MCF 10A (cell line): ENCODE results near the gene ITGB1BP1. TPM values are rescaled to one million over a fixed set of nuclear protein-coding genes. Genes with fewer than 3 reads are reported as not detected.

ENCODE experiments used
- BruUV-seq: library from RNA; stranded (reverse); fragments of 400-500 nt; replicated peaks from 2 replicates; lab custom pipeline; 2021; lab: Mats Ljungman, UMichigan
- CTCF ChIA-PET: fragments of 300-600 bp; sonication (Branson Sonifier 250); formaldehyde crosslinking; extraction: SDS; loops from one replicate; lab custom pipeline; 2021; ENCODE audit warnings: antibody characterized with exemption, inconsistent platforms; lab: Yijun Ruan, JAX
- POLR2A ChIA-PET: fragments of 300-600, 350-650 bp; sonication (Branson Sonifier 250); formaldehyde crosslinking; extraction: SDS; loops from one replicate; lab custom pipeline; 2020; ENCODE audit warnings: antibody characterized with exemption, inconsistent platforms; lab: Yijun Ruan, JAX
- DNase-seq: peaks from one replicate; pipeline ENCODE4 v3.0.0-alpha.2; 2018; ENCODE audit not compliant: unreplicated experiment
- H3K27ac Mint-ChIP-seq: one replicate; pipeline ENCODE4 v1.8.0; 2022; ENCODE audit warnings: mild to moderate bottlenecking, low read depth, mixed read lengths; ENCODE audit not compliant: unreplicated experiment
- H3K27me3 Mint-ChIP-seq: one replicate; pipeline ENCODE4 v1.8.0; 2022; ENCODE audit warnings: mixed read lengths; ENCODE audit not compliant: insufficient read depth, unreplicated experiment
- H3K36me3 Mint-ChIP-seq: one replicate; pipeline ENCODE4 v1.8.0; 2022; ENCODE audit warnings: mild to moderate bottlenecking, moderate library complexity, mixed read lengths; ENCODE audit not compliant: insufficient read depth, unreplicated experiment
- H3K4me1 Mint-ChIP-seq: one replicate; pipeline ENCODE4 v1.8.0; 2022; ENCODE audit warnings: mixed read lengths; ENCODE audit not compliant: insufficient read depth, unreplicated experiment
- H3K4me3 Mint-ChIP-seq: one replicate; pipeline ENCODE4 v1.8.0; 2022; ENCODE audit warnings: mild to moderate bottlenecking, moderate library complexity, mixed read lengths; ENCODE audit not compliant: unreplicated experiment
- H3K9me3 Mint-ChIP-seq: one replicate; pipeline ENCODE4 v1.8.0; 2022; ENCODE audit warnings: mixed read lengths; ENCODE audit not compliant: unreplicated experiment
- CTCF ChIP-seq: fragments of 200-600 bp; IDR thresholded peaks from one replicate; pipeline ENCODE4 v1.8.0; 2022; ENCODE audit warnings: antibody characterized with exemption, mild to moderate bottlenecking; ENCODE audit not compliant: unreplicated experiment
- intact Hi-C: fragments of 100-400 bp; cut with micrococcal nuclease; formaldehyde crosslinking; loops from 2 replicates; pipeline ENCODE4 v1.14.1; 2022
- total RNA-seq: library from RNA; stranded (reverse); gene quantifications from 2 replicates; pipeline ENCODE4 v1.2.3, GENCODE V29; 2022

The ITGB1BP1 gene
- total RNA-seq, 1 experiment from 2014 or later: 125 TPM

- intact Hi-C loops: no loop called here
- POLR2A ChIA-PET: interaction anchor here (0.5 to 2.0 kb wide), 10 partner anchors 10 to 1239 kb away, joined by 3 to 12 read pairs (median 3); partner anchors contain the start of genes ADAM17 and ITGB1BP1
- peak; percentile 94 for DNase-seq
- no peak for TF ChIP-seq CTCF
- H3K4me1 Mint-ChIP-seq: peaks cover 16% of the 10 kb centered on the region
- peak overlapping the region; percentile 84 for H3K27ac Mint-ChIP-seq
- H3K27me3 Mint-ChIP-seq: no peaks in the 10 kb centered on the region
- BruUV-seq: no TSS peak
- CTCF ChIA-PET: interaction anchor here (0.6 to 2.1 kb wide), 9 partner anchors 9 to 550 kb away, joined by 3 to 7 read pairs (median 3); no protein-coding TSS in a partner anchor
- peak overlapping the region; percentile 11 for H3K4me3 Mint-ChIP-seq
- H3K9me3 Mint-ChIP-seq: no peaks in the 10 kb centered on the region
- H3K36me3 Mint-ChIP-seq: peaks cover 73% of the 10 kb centered on the region
Observed at GRCh38 chr2:9380702-9381628, 42.4 kb downstream of the ITGB1BP1 start.

- no peak for TF ChIP-seq CTCF
- Mint-ChIP-seq H3K4me1 (peaks cover 13% of the 10 kb centered on the region), H3K9me3 (no peaks in the 10 kb centered on the region), H3K36me3 (peaks cover 84% of the 10 kb centered on the region), H3K27me3 (no peaks in the 10 kb centered on the region), H3K27ac (peak overlapping the region; percentile 54), H3K4me3 (no peak overlapping the region)
- intact Hi-C loops: no loop called here
- BruUV-seq: no TSS peak
- CTCF ChIA-PET: no interaction called here
- POLR2A ChIA-PET: no interaction called here
- DNase-seq: no peak
Observed at GRCh38 chr2:9379391-9379755, 44.0 kb downstream of the ITGB1BP1 start.

- peak; percentile 68 for DNase-seq
- H3K27me3 Mint-ChIP-seq: no peaks in the 10 kb centered on the region
- BruUV-seq: no TSS peak
- CTCF ChIA-PET: no interaction called here
- no peak overlapping the region for H3K4me3 Mint-ChIP-seq
- peaks cover 13% of the 10 kb centered on the region for H3K4me1 Mint-ChIP-seq
- no peaks in the 10 kb centered on the region for H3K9me3 Mint-ChIP-seq
- POLR2A ChIA-PET: interaction anchor here (0.7 to 1.1 kb wide), 2 partner anchors 8 to 14 kb away, joined by 3 read pairs; no protein-coding TSS in a partner anchor
- intact Hi-C loops: no loop called here
- H3K36me3 Mint-ChIP-seq: peaks cover 89% of the 10 kb centered on the region
- no peak for TF ChIP-seq CTCF
- H3K27ac Mint-ChIP-seq: peak overlapping the region; percentile 54
Observed at GRCh38 chr2:9378433-9379390, 44.6 kb downstream of the ITGB1BP1 start.
